Measurements from ENCODE around the gene ZNG1A.
"Not testable (repeated sequence)": the region's sequence is repeated elsewhere in the genome, so short reads cannot be mapped to it uniquely, and the experiment has no call there.

- TF ChIP-seq CTCF (IDR thresholded peaks at IDR 0.05; ENCODE audit: low read length); EZH2 (IDR thresholded peaks at IDR 0.05; ENCODE audit: borderline replicate concordance, low read length): not testable (repeated sequence)
Observed at GRCh38 chr9:109540-109939, 69.3 kb downstream of the ZNG1A start.

Data from OCI-LY1 (cell line).